Measurements from ENCODE around the gene WSCD2. TPM values are rescaled to one million over a fixed set of nuclear protein-coding genes. Genes with fewer than 3 reads are reported as not detected.

WSCD2 gene
- total RNA-seq, 1 donor from 2014 or later, result 1.9 TPM

DNA sequence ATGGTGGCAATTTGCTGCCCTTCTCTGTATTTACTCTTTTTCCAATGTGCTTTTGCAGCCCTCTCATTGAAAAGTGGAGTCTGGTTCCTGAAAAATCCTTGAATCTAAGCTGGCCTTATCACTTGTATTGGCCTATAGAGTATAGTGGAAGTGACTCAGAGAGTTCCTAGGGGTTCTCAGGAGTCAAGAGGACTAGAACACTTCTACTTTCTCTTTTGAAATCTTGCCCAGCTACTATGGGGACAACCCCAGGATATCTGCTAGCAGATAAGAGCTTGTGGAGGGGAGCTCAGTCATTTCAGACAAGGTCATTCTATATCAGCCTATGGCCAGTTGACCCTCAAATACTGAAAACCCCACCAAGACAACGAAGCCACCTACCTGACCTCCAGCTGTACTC is 26.7 kb upstream of the WSCD2 start:
- Mint-ChIP-seq H3K27me3 (peaks cover 2% of the 10 kb centered on the region), H3K36me3 (ENCODE audit: low read depth) (no peaks in the 10 kb centered on the region), H3K4me3 (no peak overlapping the region), H3K4me1 (no peaks in the 10 kb centered on the region), H3K9me3 (no peaks in the 10 kb centered on the region), H3K27ac (no peak overlapping the region)
- TF ChIP-seq, protein P1, sequence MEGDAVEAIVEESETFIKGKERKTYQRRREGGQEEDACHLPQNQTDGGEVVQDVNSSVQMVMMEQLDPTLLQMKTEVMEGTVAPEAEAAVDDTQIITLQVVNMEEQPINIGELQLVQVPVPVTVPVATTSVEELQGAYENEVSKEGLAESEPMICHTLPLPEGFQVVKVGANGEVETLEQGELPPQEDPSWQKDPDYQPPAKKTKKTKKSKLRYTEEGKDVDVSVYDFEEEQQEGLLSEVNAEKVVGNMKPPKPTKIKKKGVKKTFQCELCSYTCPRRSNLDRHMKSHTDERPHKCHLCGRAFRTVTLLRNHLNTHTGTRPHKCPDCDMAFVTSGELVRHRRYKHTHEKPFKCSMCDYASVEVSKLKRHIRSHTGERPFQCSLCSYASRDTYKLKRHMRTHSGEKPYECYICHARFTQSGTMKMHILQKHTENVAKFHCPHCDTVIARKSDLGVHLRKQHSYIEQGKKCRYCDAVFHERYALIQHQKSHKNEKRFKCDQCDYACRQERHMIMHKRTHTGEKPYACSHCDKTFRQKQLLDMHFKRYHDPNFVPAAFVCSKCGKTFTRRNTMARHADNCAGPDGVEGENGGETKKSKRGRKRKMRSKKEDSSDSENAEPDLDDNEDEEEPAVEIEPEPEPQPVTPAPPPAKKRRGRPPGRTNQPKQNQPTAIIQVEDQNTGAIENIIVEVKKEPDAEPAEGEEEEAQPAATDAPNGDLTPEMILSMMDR (IDR thresholded peaks at IDR 0.05), result no peak
- ATAC-seq (ENCODE audit: low read depth), result no peak
- ChIA-PET POLR2A (no interaction called here), CTCF (interaction anchor here (1.0 to 1.1 kb wide), 2 partner anchors 353 to 355 kb away, joined by 3 to 6 read pairs; no protein-coding TSS in a partner anchor)
- DNase-seq, result no peak
- intact Hi-C loops (cut with micrococcal nuclease), result no loop called here

DNA sequence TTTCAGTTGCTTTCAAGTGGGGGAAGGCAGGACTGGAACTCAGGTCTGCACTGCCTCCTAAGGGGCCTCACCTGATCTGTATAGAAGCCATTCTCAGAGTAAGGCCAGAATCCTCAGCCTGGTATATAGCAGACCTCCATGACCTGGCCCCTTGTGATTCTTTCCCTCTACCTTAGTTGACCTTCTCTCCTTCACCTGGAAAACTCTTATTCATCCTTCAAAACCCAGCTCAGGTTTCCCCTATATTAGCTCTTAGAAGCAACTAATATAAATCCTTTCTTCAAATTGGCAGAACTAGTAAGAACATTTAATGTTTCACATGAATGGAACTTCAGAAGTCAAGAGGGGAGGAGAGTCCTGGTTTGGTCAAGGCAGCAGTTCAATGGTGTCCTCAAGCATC is 26.0 kb upstream of the WSCD2 start:
- H3K4me3 Mint-ChIP-seq, result no peak overlapping the region
- intact Hi-C loops (cut with micrococcal nuclease), result no loop called here
- no peak overlapping the region for H3K27ac Mint-ChIP-seq
- DNase-seq, result no peak
- ChIA-PET POLR2A (interaction anchor here (0.9 kb wide), 1 partner anchor 29 kb away, joined by 3 read pairs; no protein-coding TSS in a partner anchor), CTCF (interaction anchor here (1.0 to 1.1 kb wide), 2 partner anchors 352 to 354 kb away, joined by 3 to 6 read pairs; no protein-coding TSS in a partner anchor)
- no peaks in the 10 kb centered on the region for H3K4me1 Mint-ChIP-seq
- peaks cover 2% of the 10 kb centered on the region for H3K27me3 Mint-ChIP-seq
- H3K9me3 Mint-ChIP-seq, result no peaks in the 10 kb centered on the region
- TF ChIP-seq, protein P1 (IDR thresholded peaks at IDR 0.05), result no peak
- no peaks in the 10 kb centered on the region for H3K36me3 Mint-ChIP-seq (ENCODE audit: low read depth)
- no peak for ATAC-seq (ENCODE audit: low read depth)

DNA sequence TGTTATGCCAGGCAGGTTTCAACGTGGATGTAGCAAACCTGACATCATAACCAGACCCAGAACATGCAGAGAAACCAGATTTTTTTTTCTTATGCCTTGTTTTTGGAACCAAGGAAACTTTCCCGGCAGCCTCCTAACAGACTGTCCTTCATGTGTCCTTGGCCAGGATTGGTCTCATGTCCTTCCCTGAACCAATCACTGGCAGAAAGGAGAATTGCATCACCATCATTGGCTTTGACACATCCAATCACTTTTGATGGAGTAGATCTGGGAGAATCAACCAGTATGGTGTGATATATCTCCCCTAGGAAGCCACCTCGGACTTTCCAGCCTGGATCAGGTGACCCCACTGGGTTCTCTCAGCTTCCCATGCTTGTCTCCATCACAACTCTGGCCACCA is 25.6 kb upstream of the WSCD2 start:
- DNase-seq, result no peak
- no peak overlapping the region for H3K4me3 Mint-ChIP-seq
- no peak for ATAC-seq (ENCODE audit: low read depth)
- intact Hi-C loops (cut with micrococcal nuclease), result no loop called here
- no peak overlapping the region for H3K27ac Mint-ChIP-seq
- CTCF ChIA-PET, result no interaction called here
- no peaks in the 10 kb centered on the region for H3K36me3 Mint-ChIP-seq (ENCODE audit: low read depth)
- no peaks in the 10 kb centered on the region for H3K9me3 Mint-ChIP-seq
- TF ChIP-seq, protein P1 (IDR thresholded peaks at IDR 0.05), result no peak
- H3K27me3 Mint-ChIP-seq, result peaks cover 2% of the 10 kb centered on the region
- H3K4me1 Mint-ChIP-seq, result no peaks in the 10 kb centered on the region
- POLR2A ChIA-PET, result interaction anchor here (0.9 kb wide), 1 partner anchor 29 kb away, joined by 3 read pairs; no protein-coding TSS in a partner anchor

DNA sequence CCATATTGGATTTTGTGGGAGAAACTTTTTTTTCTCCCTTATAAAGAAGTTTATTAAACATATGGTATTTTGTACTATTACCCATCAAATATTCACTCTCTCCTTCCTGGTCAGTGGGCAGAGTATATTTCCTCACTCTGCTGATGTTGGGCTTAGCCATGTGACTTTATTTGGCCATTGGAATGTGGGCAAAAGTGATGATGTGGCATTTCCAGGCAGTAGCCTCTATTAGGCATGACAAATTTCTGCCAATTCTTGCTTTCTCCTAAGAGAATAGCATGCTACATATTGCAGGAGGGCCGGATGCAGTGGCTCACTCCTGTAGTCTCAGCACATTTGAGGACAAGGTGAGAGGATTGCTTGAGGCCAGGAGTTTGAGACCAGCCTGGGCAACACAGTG is 24.4 kb upstream of the WSCD2 start:
- no peaks in the 10 kb centered on the region for H3K4me1 Mint-ChIP-seq
- ChIA-PET POLR2A (no interaction called here), CTCF (interaction anchor here (1.1 kb wide), 1 partner anchor 16 kb away, joined by 3 read pairs; no protein-coding TSS in a partner anchor)
- TF ChIP-seq, protein P1 (IDR thresholded peaks at IDR 0.05), result no peak
- H3K9me3 Mint-ChIP-seq, result no peaks in the 10 kb centered on the region
- ATAC-seq (ENCODE audit: low read depth) (no peak), DNase-seq (no peak)
- intact Hi-C loops (cut with micrococcal nuclease), result no loop called here
- no peaks in the 10 kb centered on the region for H3K36me3 Mint-ChIP-seq (ENCODE audit: low read depth)
- peaks cover 2% of the 10 kb centered on the region for H3K27me3 Mint-ChIP-seq
- no peak overlapping the region for H3K4me3 Mint-ChIP-seq
- H3K27ac Mint-ChIP-seq, result no peak overlapping the region

DNA sequence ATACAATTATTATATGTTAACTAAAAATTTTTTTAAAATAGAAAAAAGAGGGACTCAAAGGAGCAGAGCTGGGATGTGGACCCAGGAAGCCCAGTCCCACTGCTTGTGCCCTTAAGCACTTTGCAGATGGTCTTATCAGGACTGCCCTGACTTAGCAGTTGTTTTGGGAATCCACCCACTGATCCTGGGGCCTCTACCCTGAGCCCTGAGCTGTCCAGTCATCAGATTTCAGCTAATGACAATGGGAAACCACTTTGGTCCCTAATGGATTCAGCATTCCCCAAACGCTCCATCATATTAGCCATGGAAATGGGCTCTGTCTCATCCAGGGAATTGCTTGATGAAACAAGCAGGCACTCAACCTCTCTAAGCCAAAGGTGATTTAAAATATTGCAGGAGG is 22.5 kb upstream of the WSCD2 start:
- H3K4me3 Mint-ChIP-seq, result no peak overlapping the region
- POLR2A ChIA-PET, result no interaction called here
- no peaks in the 10 kb centered on the region for H3K9me3 Mint-ChIP-seq
- no peaks in the 10 kb centered on the region for H3K36me3 Mint-ChIP-seq (ENCODE audit: low read depth)
- peaks cover 2% of the 10 kb centered on the region for H3K27me3 Mint-ChIP-seq
- no peak for DNase-seq
- TF ChIP-seq, protein P1 (IDR thresholded peaks at IDR 0.05), result no peak
- H3K4me1 Mint-ChIP-seq, result no peaks in the 10 kb centered on the region
- intact Hi-C loops (cut with micrococcal nuclease), result no loop called here
- ATAC-seq (ENCODE audit: low read depth), result no peak
- H3K27ac Mint-ChIP-seq, result no peak overlapping the region
- CTCF ChIA-PET, result no interaction called here
